ENCODE results near the gene KCNJ4.

KCNJ4 gene

GRCh38 chr22:38437416-38437815 is 17.6 kb downstream of the KCNJ4 start:
- H3K4me3 ChIP-seq = no peak overlapping the region
- H3K4me1 ChIP-seq = no peaks in the 10 kb centered on the region
- no peaks in the 10 kb centered on the region for H3K36me3 ChIP-seq
- no peaks in the 10 kb centered on the region for H3K9me3 ChIP-seq
- DNase-seq = no peak
- peaks cover 0 to 46% of the 10 kb centered on the region in 2 donors for H3K27me3 ChIP-seq
- TF ChIP-seq, protein P1, sequence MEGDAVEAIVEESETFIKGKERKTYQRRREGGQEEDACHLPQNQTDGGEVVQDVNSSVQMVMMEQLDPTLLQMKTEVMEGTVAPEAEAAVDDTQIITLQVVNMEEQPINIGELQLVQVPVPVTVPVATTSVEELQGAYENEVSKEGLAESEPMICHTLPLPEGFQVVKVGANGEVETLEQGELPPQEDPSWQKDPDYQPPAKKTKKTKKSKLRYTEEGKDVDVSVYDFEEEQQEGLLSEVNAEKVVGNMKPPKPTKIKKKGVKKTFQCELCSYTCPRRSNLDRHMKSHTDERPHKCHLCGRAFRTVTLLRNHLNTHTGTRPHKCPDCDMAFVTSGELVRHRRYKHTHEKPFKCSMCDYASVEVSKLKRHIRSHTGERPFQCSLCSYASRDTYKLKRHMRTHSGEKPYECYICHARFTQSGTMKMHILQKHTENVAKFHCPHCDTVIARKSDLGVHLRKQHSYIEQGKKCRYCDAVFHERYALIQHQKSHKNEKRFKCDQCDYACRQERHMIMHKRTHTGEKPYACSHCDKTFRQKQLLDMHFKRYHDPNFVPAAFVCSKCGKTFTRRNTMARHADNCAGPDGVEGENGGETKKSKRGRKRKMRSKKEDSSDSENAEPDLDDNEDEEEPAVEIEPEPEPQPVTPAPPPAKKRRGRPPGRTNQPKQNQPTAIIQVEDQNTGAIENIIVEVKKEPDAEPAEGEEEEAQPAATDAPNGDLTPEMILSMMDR (IDR thresholded peaks at IDR 0.05) = no peak
- intact Hi-C loops (cut with DNase I; ENCODE audit: low total_unique reads) = no loop called here
- no peak overlapping the region for H3K27ac ChIP-seq

- intact Hi-C loops (cut with DNase I; ENCODE audit: low total_unique reads) = no loop called here
- no peaks in the 10 kb centered on the region for H3K36me3 ChIP-seq
- no peaks in the 10 kb centered on the region for H3K4me1 ChIP-seq
- TF ChIP-seq, protein P1 (IDR thresholded peaks at IDR 0.05) = no peak
- H3K4me3 ChIP-seq = no peak overlapping the region
- no peaks in the 10 kb centered on the region for H3K9me3 ChIP-seq
- peaks cover 0 to 46% of the 10 kb centered on the region in 2 donors for H3K27me3 ChIP-seq
- DNase-seq = no peak
- no peak overlapping the region for H3K27ac ChIP-seq
Observed at GRCh38 chr22:38436629-38437395, 18.2 kb downstream of the KCNJ4 start.

DNA sequence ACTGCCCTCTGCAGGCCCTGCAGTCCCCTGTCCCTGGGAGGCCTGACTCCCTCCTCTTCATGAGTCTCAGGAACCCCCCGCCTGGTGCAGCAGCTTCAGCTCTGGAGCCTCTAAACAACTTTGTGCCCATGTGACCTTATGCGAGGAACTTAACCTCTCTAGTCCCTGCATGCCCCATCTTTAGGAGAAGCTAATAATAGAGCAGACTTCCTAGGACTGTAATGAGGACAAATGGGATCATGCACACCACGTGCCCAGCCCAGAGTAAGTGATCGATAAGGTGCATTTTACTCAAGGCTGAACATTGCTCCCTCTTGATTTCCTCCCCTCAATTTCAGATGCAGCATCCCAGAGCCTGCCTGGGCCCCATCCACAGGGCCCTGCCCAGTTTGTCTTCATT is 19.0 kb downstream of the KCNJ4 start:
- H3K36me3 ChIP-seq = no peaks in the 10 kb centered on the region
- no peak for DNase-seq
- H3K4me3 ChIP-seq = no peak overlapping the region
- no peaks in the 10 kb centered on the region for H3K9me3 ChIP-seq
- H3K4me1 ChIP-seq = no peaks in the 10 kb centered on the region
- peaks cover 0 to 38% of the 10 kb centered on the region in 2 donors for H3K27me3 ChIP-seq
- TF ChIP-seq, protein P1 (IDR thresholded peaks at IDR 0.05) = no peak
- H3K27ac ChIP-seq = no peak overlapping the region
- intact Hi-C loops (cut with DNase I; ENCODE audit: low total_unique reads) = no loop called here

GRCh38 chr22:38435010-38435409 is 20.0 kb downstream of the KCNJ4 start:
- H3K4me3 ChIP-seq = no peak overlapping the region
- peaks cover 0 to 36% of the 10 kb centered on the region in 2 donors for H3K27me3 ChIP-seq
- no peaks in the 10 kb centered on the region for H3K9me3 ChIP-seq
- intact Hi-C loops (cut with DNase I; ENCODE audit: low total_unique reads) = no loop called here
- no peaks in the 10 kb centered on the region for H3K4me1 ChIP-seq
- TF ChIP-seq, protein P1 (IDR thresholded peaks at IDR 0.05) = no peak
- H3K36me3 ChIP-seq = no peaks in the 10 kb centered on the region
- no peak overlapping the region for H3K27ac ChIP-seq
- DNase-seq = no peak

DNA sequence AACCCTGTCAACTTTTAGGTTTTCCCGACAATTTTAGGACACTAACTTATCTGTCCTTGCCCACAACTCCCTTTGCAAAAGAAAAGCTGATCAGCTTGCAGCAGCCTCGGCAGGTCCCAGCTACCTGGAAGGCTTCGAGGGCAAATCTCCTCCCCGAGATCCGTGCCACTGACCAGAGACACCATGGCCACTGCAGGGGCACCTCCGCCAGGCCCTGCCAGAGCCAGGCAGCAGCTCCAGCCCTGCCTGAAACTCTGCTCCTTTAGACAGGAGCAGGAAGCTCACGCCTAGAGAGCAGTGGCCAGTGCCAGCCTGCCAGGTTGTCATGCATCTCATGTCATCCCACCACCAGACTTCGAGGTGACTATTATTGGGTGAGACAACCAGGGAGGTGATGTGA is 21.1 kb downstream of the KCNJ4 start:
- no peak overlapping the region for H3K27ac ChIP-seq
- no peak overlapping the region for H3K4me3 ChIP-seq
- intact Hi-C loops (cut with DNase I; ENCODE audit: low total_unique reads) = no loop called here
- H3K4me1 ChIP-seq = no peaks in the 10 kb centered on the region
- H3K27me3 ChIP-seq = peaks cover 0 to 30% of the 10 kb centered on the region in 2 donors
- no peaks in the 10 kb centered on the region for H3K9me3 ChIP-seq
- no peaks in the 10 kb centered on the region for H3K36me3 ChIP-seq
- no peak for DNase-seq
- TF ChIP-seq, protein P1 (IDR thresholded peaks at IDR 0.05) = no peak
